Glomerular visceral epithelial cell (primary cell): ENCODE results near the gene FOXC2.

ENCODE experiments used
- DNase-seq: peaks from one replicate; pipeline ENCODE4 v3.0.0-alpha.2; 2016; ENCODE audit errors: extremely low spot score

The FOXC2 gene

DNA sequence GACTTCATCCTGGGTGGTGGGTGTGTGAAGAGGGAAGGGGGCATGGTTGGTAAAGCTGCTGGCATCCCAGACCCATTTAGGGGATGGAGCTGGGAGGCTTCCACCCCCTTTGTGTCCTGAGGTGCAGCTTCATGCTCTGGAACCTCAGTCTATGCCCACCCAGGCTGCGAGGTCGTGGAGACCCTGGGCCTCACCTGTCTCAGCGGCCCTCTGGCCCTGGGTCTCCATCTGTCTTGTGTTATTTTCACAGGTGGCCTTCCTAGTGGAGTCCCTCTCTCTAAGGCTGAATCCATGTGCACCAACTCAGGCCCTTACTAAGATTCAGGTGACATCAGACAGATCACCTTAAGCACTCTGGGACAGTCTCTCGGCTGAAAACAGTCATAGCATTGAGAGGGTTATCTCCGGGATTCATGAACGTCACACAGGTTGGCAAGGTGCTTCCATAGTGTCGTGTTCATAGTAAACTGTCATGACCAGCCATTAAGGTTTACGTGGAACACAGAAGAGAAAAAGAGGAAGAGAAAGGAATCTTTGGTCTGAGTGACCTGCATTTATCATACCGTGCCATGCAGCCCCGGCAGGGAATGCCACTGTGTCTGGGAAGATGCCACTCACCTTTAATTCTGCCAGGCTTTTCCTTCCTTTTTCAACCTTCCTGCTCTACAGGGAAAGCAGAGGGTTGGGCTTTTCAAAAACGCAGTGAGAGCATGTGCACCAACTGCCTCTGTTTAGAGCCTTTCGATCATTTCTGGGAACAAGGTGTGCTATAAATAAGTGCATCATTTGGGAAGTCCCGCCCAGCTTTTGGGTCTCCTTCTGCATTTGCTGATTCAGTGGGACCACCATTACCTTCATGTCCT lies 7.2 kb downstream of the FOXC2 start:
- DNase-seq = no peak

DNA sequence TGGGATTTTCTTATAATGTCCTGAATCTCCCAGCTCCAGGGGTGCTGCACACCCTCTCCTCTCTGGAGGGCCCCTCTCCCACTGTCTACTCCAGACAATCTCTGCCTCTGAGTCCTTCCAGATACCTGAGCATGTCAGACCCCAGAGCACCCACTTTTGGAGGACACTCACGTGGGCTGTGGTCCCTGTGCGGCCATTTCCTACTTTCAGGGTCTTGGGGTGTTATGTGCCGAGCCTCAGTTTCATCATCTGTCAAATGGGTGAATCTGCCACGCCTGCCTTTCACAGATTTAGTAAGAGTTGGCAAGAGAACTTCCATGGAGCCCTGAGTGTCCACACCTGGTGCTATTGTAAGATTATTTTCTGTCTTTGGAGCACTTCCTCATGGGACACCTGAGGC lies 8.0 kb downstream of the FOXC2 start:
- no peak for DNase-seq

- DNase-seq = no peak
Measured at GRCh38 chr16:86575095-86575685, 8.6 kb downstream of the FOXC2 start.

DNA sequence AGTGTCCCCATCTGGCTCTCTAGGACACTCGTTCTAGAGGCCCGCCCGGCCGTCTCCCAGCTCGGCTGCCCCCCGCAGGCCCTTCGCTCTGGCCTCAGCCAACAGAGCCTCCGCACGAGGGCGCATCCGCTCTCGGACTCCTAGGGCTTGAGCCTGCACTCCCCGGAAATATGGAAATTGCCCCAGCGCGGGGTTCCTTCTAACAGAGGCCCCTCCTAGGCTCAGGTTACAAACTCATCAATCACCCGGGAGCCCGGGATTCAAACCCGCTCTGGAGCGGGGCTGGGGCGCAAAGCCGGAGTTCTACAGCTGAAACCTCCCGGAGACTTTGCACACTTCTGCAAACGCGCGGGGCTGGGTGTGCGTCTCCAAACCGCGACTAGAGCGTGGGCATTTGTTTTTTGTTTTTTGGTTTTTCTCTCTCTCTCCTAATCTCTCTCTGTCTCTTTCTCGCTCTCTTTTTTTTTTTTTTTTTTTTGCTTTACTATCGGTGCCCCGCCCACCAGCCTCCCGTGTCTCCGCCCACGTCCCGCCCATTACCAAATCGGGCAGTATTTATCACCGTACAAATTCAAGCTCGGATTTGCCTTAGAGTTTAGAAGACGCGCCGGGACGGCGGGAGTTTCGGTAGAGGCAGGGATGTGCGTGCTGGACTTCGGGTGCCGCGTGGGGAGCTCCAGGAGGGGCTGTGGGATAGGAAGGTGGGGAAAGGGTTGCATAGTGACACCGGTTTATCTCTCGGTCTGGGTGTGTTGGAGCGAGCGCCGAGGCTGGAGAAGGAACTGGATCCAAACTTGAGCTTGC lies 9.3 kb downstream of the FOXC2 start:
- DNase-seq = peak; percentile 94

GRCh38 chr16:86576591-86577313 lies 10.1 kb downstream of the FOXC2 start:
- DNase-seq = peak; percentile 62

DNA sequence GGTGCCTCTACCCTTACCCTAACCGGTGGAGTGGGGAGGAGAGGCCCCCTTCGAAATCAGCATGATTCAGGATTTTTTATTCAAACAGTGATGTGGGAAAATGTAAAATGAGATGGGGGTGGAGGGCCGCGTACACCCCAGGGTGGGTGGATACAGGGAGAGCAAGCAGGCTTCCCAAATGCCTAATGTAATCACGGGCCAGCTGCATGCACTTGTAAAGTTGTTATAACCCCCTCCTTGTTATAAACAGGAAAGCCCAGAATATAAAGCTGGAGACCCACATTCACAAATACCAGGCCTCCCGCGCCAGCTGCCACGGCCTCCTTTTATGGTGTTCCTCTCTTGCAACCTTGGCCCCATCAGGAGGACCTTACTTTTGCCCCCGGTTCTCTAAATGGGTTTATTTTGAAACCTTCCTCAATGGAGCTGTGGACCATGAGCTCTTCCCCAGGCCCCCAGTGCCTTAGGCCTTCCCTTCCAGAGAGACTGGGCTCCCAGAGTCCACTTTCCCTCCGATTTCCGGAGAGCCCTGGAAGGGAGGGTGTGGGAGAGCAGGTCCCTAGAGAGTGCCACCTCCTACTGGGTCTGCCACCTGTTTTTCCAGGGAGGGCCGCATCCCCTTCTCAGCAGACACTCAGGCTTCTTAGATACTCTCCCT lies 10.8 kb downstream of the FOXC2 start:
- DNase-seq = no peak

- no peak for DNase-seq
Measured at GRCh38 chr16:86578061-86578599, 11.5 kb downstream of the FOXC2 start, which contains the start of gene FOXL1. Gene FOXL1, plus strand, starts transcription at chr16:86578549. Its CDS starts 175 bp downstream, at chr16:86578724.

DNA sequence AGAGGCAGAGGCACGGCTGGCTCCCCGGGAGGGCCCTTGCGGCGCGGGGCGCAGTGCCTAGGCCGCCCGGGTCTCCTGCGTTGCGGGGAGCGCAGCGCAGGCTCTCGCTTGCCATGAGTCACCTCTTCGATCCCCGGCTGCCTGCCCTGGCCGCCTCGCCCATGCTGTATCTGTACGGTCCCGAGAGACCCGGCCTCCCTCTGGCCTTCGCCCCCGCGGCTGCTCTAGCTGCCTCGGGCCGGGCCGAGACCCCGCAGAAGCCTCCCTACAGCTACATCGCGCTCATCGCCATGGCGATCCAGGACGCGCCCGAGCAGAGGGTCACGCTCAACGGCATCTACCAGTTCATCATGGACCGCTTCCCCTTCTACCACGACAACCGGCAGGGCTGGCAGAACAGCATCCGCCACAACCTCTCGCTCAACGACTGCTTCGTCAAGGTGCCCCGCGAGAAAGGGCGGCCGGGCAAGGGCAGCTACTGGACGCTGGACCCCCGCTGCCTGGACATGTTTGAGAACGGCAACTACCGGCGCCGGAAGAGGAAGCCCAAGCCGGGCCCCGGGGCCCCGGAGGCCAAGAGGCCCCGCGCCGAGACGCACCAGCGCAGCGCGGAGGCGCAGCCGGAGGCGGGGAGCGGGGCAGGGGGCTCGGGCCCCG lies 12.1 kb downstream of the FOXC2 start:
- DNase-seq = no peak

DNA sequence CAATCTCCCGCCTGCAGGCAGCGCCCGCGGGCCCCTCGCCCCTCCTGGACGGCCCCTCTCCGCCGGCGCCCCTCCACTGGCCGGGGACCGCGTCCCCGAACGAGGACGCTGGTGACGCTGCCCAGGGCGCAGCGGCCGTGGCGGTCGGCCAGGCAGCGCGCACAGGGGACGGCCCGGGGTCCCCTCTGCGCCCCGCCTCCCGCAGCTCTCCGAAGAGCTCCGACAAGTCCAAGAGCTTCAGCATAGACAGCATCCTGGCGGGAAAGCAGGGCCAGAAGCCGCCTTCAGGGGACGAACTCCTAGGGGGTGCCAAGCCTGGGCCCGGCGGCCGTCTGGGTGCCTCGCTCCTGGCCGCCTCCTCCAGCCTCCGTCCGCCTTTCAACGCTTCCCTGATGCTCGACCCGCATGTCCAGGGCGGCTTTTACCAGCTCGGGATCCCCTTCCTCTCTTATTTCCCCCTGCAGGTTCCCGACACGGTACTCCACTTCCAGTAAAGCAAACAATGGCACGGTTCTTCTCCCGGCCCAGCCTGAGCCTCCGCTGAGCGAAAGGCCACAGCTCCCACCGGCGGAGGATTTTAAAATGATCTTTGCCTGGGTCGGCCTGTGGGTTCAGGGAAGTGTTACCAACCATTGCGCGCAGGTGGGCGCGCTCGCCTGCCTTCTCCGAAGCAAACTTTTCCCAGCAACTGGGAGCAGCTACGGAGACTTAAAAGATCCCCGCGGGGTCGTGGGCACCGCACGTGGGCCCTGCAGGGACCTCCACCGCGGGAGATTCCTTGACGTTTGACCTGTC lies 12.8 kb downstream of the FOXC2 start:
- no peak for DNase-seq

DNA sequence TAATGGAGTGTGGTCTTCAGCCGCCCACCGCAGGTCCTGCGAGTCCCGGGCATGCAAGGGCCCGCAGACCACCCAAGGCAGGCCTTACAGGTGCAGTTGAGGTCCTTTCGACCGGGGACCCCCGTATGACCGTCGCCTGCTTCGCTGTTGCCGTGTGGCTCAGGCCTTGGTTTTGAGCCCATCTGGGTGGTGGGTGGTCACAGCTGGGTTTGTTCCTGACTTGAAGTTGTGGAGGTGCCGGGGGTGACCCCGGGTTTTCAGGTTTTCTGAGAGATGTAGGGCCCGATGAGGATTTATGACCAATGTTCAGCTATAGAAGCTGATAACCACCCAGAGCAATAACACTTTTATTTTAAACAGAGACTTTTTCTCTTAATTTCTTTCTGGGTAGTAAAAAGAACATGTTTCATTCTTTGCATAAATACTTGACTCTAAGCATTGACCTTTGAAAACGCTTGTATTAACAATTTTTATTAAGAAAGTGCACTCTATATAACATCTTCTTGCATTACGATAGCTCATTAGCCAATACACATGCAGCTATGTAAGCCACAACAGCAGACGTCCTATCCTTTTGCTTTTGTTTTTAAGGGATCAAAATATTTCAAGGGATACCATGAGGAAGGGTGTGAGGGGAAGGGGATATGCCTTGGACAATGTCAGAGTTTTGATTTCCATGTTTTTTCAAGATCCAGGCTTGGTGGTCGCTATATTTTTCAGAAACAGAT lies 13.6 kb downstream of the FOXC2 start:
- no peak for DNase-seq

- no peak for DNase-seq
Measured at GRCh38 chr16:86580791-86581170, 14.2 kb downstream of the FOXC2 start.

- DNase-seq = no peak
Measured at GRCh38 chr16:86581458-86581857, 14.8 kb downstream of the FOXC2 start.

GRCh38 chr16:86584071-86584685 lies 17.5 kb downstream of the FOXC2 start:
- DNase-seq = peak; percentile 47

DNA sequence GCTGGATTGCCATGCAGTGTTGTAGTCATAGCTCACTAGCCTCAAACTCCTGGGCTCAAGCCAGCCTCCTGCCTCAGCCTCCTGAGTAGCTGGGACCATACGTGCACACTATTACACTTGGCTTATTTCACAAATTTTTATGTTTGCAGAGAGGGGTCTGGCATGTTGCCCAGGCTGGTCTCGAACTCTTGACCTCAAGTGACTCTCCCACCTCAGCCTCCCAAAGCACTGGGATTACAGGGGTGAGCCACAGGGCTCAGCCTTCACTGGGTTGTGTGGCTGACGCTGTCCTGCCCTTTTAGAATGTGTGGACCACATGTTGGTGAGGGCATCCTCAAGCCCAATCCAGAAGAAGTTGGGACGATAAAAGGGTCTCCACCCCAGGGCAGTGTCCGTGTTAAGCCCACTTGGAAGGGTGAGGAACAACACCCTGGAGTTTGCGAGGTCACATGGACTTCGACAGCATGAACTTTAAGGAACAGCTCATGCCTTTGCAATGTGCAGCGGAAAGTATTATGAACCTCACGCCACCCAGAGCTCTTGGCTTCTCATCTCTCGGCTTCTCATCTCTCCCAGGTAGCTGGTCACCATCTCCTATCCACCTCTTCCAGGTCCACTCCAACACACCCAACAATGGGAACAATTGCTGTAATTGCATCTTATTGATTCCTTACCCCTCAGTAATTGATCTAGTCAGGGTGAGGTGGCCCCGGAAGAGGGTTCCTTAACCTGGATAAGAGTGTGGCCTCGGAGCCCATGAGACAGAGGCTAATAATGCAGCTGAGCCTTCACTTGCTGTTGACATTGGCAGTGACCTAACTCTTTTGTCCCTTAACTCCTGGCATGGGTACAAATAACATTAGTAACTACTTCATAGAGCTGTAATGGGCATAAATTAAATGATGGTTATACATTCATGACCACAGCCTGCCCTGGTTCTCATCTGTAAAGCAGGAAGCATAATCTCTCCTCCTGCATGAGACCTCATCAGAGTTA lies 18.4 kb downstream of the FOXC2 start:
- peak; percentile 50 for DNase-seq

- no peak for DNase-seq
Measured at GRCh38 chr16:86585821-86586611, 19.4 kb downstream of the FOXC2 start.

DNA sequence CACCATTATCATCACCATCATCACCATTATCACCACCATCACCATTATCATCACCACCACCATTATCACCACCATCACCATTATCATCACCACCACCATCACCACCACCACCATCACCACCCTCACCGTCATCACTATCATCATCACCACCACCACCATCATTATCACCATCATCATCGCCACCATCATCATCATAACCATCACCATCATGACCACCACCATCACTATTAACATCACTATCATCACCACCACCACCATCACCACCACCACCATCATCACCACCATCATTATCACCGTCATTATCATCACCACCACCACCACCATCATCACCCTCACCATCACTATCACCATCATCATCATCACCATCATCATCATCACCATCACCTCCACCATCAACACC lies 20.9 kb downstream of the FOXC2 start:
- DNase-seq = no peak
